PFSK-1 (cell line): ENCODE measurements around the gene MT1M.

Source experiments
- FOXP2 ChIP-seq: optimal IDR thresholded peaks from 2 replicates; pipeline ENCODE3; 2011; ENCODE audit warnings: borderline replicate concordance, control low read depth, inconsistent platforms; ENCODE audit not compliant: insufficient read depth; ENCODE audit errors: extremely low read length, extremely low read depth
- POLR2AphosphoS5 ChIP-seq: IDR thresholded peaks from 2 replicates; pipeline ENCODE4 v1.6.1; 2012; ENCODE audit warnings: low read depth, mild to moderate bottlenecking, control low read depth, low read length, moderate library complexity
- TAF1 ChIP-seq: IDR thresholded peaks from 2 replicates; pipeline ENCODE4 v1.6.1; 2012; ENCODE audit warnings: low read length, control low read depth, borderline replicate concordance; ENCODE audit not compliant: insufficient read depth

DNA sequence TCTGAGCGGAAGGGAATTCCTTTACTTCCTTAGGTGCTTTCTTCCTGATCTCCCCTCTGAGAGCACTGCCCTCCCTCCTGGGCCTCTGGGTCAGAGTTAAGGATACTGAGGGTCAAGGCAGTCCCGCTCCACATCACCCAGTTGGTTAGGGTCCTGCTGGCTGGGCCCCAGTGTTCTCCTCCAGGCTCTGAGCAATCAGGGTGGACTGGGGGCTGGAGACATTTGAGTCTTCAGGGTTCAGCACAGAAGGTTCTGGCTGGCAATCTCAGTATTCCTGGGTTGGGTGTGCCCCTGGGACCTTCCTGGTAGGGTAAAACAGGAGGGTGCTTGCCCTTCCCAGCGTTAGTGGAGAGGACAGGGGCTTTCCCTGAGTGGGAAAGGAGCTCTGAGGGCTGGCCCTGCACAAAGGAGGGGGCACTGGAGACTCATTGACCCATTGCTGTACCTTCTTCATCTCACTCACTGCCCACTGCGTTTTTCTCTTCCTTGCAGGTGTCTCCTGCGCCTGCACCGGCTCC lies 448 bp downstream of the MT1M start:
- TF ChIP-seq POLR2AphosphoS5 (no peak), TAF1 (no peak), FOXP2 (no peak)
